GM10248 (cell line): ENCODE data around the gene CLEC16A.

Source experiments
- CTCF ChIA-PET: fragments of 300-600 bp; sonication (Branson Sonifier 250); formaldehyde crosslinking; extraction: SDS; loops from one replicate; lab custom pipeline; 2021; ENCODE audit warnings: antibody characterized with exemption; lab: Yijun Ruan, JAX
- POLR2A ChIA-PET: fragments of 350-650 bp; sonication (Branson Sonifier 250); formaldehyde crosslinking; extraction: SDS; loops from one replicate; lab custom pipeline; 2020; ENCODE audit warnings: antibody characterized with exemption; lab: Yijun Ruan, JAX
- DNase-seq: peaks from one replicate; pipeline ENCODE4 v3.0.0; 2012; ENCODE audit errors: extremely low spot score
- TF ChIP-seq, protein P1 (sequence below): IDR thresholded peaks from 2 replicates; pipeline ENCODE4 v1.5.1; 2012; ENCODE audit warnings: mild to moderate bottlenecking, low read depth; ENCODE audit errors: extremely low read depth, missing control alignments, control extremely low read depth

CLEC16A gene

DNA sequence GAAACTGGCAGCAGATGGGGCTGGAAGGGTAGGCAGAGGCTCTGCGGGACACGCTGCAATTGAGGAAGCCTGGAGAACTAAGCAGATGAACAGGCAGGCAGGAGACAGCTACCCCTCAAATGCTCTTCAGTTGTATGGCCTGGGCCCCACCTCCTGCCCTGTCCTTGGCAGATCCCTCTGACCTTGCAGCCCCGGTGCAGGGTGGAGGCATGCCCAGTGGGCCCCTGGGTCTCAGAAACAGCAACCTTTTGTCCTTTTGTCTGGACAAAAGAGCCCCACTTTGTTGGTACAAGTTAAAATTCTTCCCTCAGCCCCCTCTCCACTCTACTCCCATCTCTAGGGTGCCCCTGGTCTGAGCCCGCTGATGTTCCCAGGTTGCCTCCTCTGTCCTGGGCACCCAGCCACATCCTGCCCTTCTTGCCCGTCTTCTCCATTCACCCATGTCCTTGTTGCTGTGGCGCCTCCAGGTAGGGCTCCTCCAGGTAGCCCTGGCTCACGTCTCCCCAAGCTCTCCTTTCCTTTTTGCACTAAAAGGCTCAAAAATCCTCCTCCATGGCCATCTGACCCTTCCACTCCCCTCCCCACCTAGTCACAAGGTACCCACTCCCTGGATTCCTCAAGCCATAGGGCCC lies 136.8 kb downstream of the CLEC16A start:
- TF ChIP-seq, protein P1, sequence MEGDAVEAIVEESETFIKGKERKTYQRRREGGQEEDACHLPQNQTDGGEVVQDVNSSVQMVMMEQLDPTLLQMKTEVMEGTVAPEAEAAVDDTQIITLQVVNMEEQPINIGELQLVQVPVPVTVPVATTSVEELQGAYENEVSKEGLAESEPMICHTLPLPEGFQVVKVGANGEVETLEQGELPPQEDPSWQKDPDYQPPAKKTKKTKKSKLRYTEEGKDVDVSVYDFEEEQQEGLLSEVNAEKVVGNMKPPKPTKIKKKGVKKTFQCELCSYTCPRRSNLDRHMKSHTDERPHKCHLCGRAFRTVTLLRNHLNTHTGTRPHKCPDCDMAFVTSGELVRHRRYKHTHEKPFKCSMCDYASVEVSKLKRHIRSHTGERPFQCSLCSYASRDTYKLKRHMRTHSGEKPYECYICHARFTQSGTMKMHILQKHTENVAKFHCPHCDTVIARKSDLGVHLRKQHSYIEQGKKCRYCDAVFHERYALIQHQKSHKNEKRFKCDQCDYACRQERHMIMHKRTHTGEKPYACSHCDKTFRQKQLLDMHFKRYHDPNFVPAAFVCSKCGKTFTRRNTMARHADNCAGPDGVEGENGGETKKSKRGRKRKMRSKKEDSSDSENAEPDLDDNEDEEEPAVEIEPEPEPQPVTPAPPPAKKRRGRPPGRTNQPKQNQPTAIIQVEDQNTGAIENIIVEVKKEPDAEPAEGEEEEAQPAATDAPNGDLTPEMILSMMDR, result no peak
- POLR2A ChIA-PET, result interaction anchor here (0.6 kb wide), 1 partner anchor 588 kb away, joined by 4 read pairs; no protein-coding TSS in a partner anchor
- CTCF ChIA-PET, result interaction anchor here (0.8 kb wide), 1 partner anchor 10 kb away, joined by 5 read pairs; no protein-coding TSS in a partner anchor
- no peak for DNase-seq

DNA sequence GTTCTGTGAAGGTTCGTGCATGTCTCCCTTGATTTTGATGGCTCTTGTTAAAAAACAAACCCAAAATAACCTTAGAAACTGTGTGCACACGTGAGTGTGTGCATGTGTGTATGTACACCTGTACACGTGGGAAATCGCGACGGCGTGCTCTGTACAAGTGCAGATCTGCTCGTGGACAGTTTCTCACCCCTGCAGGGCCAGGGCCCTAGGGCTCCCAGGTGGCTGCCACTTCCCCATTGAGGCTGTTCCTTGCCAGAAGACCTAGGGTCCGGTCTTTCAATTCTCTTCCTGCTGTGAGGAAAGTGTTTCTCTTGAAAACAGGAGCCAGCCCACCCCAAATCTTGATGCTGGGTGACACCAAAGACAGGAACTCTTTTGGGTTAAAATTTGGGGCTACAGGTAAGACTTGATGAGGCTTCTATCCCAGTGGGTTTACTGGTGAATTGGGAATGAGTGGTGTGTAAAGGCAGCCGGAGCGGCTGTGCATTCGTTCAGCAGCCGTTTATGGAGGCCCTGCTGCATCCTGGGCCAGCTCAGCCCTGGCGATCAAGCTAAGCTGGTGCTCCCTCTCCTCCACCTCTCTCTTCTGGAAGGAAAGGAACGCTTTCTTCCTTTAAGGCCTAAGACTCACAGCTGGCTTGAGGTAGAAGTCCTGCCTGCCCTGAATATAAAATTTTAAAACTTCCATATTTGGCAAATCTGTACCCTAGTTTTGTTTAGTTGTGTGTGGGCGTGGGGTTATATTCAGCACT lies 137.9 kb downstream of the CLEC16A start:
- TF ChIP-seq, protein P1, result no peak
- POLR2A ChIA-PET, result interaction anchor here (0.9 kb wide), 1 partner anchor 174 kb away, joined by 3 read pairs; the partner anchor contains the start of gene SOCS1
- DNase-seq, result no peak
- CTCF ChIA-PET, result interaction anchor here (0.8 to 1.8 kb wide), 7 partner anchors 9 to 269 kb away, joined by 3 to 6 read pairs (median 3); partner anchors contain the start of gene SOCS1

DNA sequence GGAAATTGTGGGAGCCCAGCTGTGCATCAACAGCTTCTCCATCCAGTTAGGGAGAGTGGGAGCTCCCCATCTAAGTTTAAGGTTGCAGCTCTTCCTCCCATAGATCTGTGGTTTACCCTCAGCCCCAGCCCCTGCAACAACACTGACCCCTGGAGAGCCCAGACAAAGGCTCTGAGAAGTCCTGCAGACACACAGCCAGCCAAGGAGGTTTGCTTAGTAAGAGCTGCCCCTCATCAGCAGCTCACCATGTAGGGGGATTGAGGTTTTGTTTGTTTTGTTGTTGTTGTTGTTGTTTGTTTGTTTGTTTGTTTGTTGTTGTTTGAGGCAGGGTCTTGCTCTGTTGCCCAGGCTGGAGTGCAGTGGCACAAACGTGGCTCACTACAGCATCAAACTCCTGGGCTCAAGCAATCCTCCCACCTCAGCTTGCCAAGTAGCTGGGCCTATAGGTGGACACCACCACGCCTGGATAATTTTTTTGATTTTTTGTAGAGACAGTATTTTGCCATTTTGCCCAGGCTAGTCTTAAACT lies 138.6 kb downstream of the CLEC16A start:
- DNase-seq, result no peak
- TF ChIP-seq, protein P1, result no peak
- CTCF ChIA-PET, result interaction anchor here (0.6 to 1.8 kb wide), 9 partner anchors 8 to 268 kb away, joined by 3 to 6 read pairs (median 3); partner anchors contain the start of gene SOCS1
- POLR2A ChIA-PET, result interaction anchor here (0.9 kb wide), 1 partner anchor 173 kb away, joined by 3 read pairs; the partner anchor contains the start of gene SOCS1

DNA sequence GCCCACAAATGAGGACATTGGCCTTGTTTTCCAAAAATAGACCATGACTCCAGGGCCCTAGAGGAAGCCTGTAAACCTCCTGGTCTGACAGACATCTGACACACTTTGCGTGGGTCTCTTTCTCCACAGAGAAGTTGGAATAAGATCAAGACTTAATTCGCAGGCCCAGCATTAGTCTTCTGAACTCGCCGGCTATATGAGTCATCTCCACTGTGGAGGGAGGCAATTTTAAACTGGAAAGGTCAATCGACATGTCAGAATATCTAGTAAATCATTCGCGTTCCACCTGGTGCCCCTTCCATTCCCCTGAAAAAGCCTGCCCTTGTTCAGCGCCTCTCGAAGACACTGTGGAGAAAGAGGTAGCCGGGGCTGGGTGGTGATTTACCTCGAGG lies 140.1 kb downstream of the CLEC16A start:
- no peak for DNase-seq
- TF ChIP-seq, protein P1, result no peak

DNA sequence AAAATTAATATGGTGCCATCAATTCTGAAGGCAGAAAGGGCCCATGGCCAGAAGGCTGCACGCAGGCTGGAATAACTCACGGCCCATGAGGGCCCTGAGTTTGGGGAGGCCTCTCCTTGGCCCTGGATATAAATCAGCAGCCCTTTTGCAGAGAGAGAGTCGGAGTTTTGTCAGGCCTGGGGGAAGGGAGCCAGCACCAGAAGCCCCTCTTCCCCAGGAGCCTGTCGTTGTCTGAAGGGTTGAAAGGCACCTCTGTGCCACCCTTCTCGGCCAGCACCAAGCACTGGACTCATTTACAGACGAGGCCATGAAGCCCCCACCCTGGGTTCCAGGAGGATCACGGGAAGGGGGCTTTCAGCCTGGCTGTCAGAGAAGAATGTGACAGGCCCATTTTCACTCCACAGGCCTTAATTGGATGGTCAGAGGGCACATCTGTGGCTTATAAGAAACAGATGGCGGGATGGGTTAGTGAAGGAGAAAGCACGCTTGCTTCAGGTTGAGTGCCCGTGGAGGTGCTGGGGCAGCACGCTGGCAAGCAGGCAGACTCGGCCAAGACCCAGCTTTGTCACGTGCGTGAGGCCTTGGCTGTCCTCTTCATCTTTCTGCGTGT lies 140.6 kb downstream of the CLEC16A start:
- POLR2A ChIA-PET, result no interaction called here
- TF ChIP-seq, protein P1, result no peak
- DNase-seq, result no peak
- CTCF ChIA-PET, result interaction anchor here (1.0 kb wide), 1 partner anchor 35 kb away, joined by 3 read pairs; no protein-coding TSS in a partner anchor

More for the DNA sequence above, 140.1 kb downstream of the CLEC16A start:
- POLR2A ChIA-PET, result no interaction called here
- CTCF ChIA-PET, result no interaction called here

DNA sequence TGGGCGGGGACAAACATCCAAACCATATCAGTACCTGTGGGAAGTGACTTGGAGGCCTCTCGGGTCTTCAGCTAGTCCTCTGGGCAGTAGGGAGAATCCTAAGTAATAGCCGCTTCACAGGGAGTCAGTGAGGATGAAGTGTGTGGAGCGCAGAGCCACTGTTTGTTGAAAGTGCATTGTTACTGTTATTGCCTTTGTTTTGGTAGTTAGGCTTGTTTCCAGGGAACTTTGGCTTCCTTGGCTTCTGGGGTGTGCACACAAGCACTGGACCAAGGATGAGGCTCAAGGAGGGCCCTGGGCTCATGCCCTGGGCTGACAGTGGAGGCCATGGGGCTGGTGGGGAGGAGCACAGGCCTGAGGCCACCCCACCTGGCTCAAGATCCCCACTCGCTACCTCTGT lies 141.6 kb downstream of the CLEC16A start:
- DNase-seq, result no peak
- ChIA-PET POLR2A (no interaction called here), CTCF (interaction anchor here (1.0 kb wide), 1 partner anchor 36 kb away, joined by 3 read pairs; no protein-coding TSS in a partner anchor)
- TF ChIP-seq, protein P1, result no peak
